Erythroblast (primary cell): ENCODE data around the gene TPRKB.

Experiments used
- GATA1 ChIP-seq: IDR thresholded peaks from 2 replicates; pipeline ENCODE4 v1.6.1; 2011; ENCODE audit warnings: low read depth, mild to moderate bottlenecking, control low read depth, low read length, moderate library complexity
- POLR2A ChIP-seq: IDR thresholded peaks from 2 replicates; pipeline ENCODE4 v1.6.1; 2011; ENCODE audit warnings: mild to moderate bottlenecking, low read length

- TF ChIP-seq POLR2A = no peak
- no peak for TF ChIP-seq GATA1
Measured at GRCh38 chr2:73700661-73701447, 36.3 kb downstream of the TPRKB start.
